NCI-H187 treated with DMSO at 0.1 percent for 48 hours (cell line): Measurements from ENCODE around the gene AGRP.
"Not testable (repeated sequence)": the region's sequence is repeated elsewhere in the genome, so short reads cannot be mapped to it uniquely, and the experiment has no call there.

Source experiments
- DNase-seq: peaks from one replicate; lab custom pipeline; 2025; lab: John Stamatoyannopoulos, UW

AGRP gene, protein sequence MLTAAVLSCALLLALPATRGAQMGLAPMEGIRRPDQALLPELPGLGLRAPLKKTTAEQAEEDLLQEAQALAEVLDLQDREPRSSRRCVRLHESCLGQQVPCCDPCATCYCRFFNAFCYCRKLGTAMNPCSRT

GRCh38 chr16:67483150-67483549, at the start of gene AGRP:
Gene AGRP, minus strand, starts transcription at chr16:67483547. Its CDS starts 149 bp downstream, at chr16:67483398.
- no peak for DNase-seq

GRCh38 chr16:67531247-67531646, 47.9 kb upstream of the AGRP start:
- no peak for DNase-seq

GRCh38 chr16:67530013-67530939, 46.9 kb upstream of the AGRP start:
- no peak for DNase-seq

- DNase-seq = no peak
These were observed 46.2 kb upstream of the AGRP start for GRCh38 chr16:67529582-67530012.

DNA sequence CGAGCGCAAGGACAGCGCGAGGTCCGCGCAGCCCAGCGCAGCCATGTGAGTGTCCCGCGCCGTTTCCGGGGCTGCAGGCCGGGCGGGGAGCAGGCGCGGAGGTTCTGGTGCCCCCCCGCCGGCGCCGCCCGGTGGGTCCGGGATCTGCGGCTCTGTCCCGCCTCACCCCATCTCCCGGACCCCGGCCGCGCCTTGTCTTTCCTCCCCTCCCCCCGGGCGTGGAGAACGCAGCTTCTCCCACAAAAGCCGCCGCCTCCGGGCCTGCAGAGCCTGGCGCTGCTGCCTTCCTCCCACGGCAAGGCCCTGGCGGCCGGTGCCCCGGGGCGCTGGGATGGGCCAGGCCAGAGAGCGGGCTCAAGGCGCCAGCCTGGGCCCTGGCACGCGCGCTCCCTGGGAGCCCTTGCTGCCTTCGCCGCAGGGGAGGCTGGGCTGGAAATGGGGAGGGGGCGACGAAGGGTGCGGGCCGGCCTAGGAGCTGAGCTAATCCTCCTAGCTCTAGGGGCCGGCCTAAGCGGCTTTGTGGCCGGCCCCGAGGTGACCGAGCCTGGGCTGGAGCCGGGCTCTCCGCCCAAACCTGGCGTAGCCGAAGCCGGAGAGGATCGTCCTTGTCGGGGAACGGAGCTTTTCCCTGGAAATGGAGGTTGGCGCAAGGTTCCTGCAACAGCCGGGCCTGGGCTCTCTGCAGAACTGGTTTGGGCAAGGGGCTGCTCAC, 45.7 kb upstream of the AGRP start:
- no peak for DNase-seq

GRCh38 chr16:67528222-67528869, 45.0 kb upstream of the AGRP start, which contains the start of gene RIPOR1:
Gene RIPOR1, plus strand, starts transcription at chr16:67528829. Its CDS starts 9,618 bp downstream, at chr16:67538447.
- DNase-seq = no peak

- DNase-seq = no peak
These were observed 42.9 kb upstream of the AGRP start for GRCh38 chr16:67526149-67526791.

GRCh38 chr16:67525176-67525860, 42.0 kb upstream of the AGRP start:
- DNase-seq = no peak

GRCh38 chr16:67521095-67521804, 37.9 kb upstream of the AGRP start:
- DNase-seq = peak; percentile 38

DNA sequence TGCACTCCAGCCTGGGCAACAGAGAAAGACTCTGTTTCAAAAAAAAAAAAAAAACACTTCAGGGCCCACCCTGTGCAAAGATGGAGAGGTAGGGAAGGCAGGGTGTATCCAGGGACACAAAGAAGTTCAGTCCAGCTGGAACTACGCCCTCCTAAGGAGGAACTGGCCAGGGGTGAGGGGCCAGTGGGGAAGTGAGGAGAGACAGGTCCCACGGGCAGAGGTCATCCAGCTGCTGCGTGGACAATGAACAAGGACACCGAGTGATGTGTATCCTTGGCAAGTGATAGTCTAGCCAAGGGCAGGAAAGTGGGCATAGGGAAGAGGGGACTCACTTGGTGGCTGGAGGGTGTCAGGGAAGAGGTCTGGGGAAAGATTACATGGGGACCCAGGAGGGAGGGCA, 35.9 kb upstream of the AGRP start:
- DNase-seq = no peak

DNA sequence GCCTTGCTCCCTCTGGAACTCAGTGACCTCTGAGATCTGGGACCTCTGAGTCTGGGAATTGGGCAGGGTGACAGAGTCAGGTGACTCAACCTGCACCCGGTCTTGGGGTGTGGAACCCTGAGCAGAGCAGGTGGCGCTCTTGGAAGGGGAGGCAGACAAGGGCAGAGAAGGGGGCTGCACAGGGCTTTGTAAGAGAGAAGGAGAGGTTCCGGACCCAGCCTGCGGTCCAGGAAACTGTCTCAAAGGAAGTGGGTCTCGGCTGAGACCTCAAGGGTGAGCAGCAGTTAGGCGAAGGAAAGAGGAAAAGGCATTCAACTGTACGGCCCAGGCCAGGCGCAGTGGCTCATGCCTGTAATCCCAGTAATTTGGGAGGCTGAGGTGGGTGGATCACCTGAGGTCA, 35.3 kb upstream of the AGRP start:
- no peak for DNase-seq

DNA sequence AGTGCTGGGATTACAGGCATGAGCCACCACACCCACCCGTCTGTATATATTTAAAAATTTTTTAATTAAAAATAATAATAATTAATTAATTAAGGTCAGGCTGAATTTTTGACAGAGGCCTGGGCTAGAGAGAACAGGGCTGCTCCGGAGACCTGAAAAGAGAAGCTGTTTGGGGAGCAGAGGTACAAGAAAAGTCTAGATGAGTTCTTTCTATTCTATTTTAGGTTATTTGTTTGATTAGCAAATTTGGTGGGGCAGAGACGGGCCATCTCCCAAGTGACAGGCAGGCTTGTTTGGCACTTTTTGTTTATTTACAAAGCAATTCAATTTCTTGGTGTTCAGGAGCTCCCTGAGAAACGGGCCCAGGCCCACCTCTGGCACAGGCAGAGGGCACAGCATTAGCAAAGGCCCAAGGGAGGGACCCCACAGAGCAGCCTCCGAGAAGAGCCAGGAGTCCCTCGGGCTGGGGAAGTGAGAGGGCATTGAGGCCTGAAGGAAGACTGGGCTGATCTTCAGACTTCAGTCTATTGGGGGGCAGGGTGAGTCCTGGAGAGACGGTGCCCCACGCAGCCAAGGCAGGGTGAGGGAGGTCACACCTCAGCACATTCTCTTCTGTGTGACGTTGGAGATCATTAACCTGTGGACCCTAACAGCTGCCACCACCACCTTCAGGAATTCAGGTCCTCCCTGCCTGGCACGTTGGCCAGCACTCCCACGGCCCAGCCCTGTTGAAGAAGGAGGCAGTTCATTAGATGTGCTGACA, 34.5 kb upstream of the AGRP start:
- DNase-seq = no peak

DNA sequence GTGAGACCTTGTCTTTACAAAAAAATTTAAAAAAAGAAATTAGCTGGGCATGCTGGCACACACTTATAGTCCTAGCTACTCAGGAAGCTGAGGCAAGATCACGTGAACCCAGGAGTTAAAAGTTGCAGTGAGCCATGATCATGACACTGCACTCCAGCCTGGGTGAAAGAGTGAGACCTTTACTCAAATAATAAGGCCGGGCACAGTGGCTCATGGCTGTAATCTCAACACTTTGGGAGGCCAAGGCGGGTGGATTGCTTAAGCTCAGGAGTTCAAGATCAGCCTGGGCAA, 33.8 kb upstream of the AGRP start:
- no peak for DNase-seq

DNA sequence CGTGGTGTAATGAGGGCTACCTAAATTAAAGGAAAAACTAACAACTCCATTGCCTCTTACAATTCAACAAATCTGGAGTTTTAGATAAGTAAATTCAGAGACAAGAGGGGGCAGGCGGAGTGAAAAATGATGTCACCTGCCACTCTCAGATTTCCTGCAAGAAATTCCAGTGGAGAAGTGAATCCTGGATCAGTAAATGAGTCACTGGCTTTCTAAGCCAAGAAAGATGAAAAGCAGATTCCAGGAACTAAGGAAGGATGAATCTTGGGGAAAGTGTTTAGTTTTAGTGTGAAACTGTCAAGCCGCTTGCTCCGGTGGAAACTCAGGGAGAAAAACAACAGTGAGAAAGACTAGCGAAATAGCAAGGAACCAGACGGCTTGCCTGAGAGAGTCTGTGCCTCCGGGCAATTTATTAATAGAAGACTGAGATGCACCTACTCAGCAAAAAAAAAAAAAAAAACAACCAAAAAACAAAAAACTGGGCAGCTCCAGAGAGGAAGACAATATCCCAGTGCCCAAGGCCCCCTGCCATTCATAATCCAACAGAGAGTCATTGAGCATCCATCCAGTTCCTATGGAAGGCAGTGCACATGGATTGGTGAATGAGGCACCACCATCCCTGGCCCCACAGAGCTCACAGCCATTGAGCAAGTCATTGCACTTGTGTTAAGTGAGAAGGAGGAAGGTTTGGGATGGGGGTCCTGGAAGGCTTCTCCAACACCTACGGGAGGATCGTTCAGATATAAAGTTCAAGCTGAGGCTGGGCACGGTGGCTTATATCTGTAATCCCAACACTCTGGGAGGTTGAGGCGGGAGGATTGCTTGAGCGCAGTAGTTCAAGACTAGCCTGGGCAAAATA, 33.2 kb upstream of the AGRP start:
- DNase-seq = no peak

DNA sequence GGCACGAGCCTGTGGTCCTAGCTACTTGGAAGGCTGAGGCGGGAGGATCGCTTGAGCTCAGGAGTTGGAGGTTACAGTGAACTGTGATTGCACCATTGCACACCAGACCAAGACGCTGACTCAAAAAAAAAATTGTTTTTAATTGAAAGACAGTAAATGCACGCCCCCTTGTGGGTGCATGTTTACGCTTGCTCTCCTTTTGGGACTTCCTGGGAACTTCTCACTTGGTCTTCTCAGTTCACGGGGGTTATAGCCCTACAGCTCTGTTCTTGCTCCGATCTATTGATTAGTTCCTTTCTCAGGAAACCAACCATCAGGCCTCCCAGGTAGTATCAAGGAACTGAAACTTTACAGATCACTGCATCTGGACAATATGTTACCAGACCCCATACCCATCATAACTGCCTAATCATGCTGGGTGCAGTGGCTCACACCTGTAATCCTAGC, 31.1 kb upstream of the AGRP start:
- DNase-seq = peak; percentile 3

DNA sequence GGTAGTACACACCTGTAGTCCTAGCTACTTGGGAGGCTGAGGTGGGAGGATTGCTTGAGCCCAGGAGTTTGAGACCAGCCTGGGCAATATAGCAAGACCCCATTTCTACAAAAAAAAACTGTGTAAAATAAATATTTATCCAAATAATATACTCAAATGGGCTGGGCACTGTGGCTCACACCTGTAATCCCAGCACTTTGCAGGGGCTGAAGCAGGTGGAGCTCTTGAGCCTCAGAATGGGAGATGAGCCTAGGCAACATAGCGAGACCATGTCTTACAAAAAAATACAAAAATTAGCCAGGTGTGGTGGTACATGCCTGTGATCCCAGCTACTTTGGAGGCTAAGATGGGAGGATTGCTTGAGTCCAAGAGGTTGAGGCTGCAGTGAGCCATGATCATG, 30.5 kb upstream of the AGRP start:
- not testable (repeated sequence) for DNase-seq

GRCh38 chr16:67509016-67509415, 25.7 kb upstream of the AGRP start:
- no peak for DNase-seq

DNA sequence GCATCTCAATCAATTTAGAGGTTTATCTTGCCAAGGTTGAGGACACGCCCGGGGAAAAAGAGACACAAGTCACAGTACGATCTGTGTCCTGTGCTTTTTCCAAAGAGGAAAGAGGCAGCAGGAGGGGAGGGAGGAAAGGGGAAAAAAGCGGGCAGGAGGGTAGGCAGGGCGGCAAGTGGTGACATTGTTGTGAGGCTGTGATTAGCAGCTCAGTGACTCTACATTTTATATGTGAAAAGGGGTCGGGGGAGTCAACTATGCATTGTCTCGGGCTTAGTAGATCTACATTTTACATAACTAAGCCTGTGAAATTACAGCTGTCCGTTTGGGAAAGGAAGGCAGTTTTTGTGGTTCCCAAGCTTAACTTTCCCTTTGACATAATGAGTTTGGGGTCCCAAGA, 23.1 kb upstream of the AGRP start:
- DNase-seq = no peak
